Ishikawa (cell line): ENCODE results near the gene POU4F2.

ENCODE experiments used
- CEBPB ChIP-seq: IDR thresholded peaks from 2 replicates; pipeline ENCODE4 v1.6.1; 2012
- CREB1 ChIP-seq: IDR thresholded peaks from 2 replicates; pipeline ENCODE4 v1.6.1; 2012; ENCODE audit warnings: low read depth
- EGR1 ChIP-seq: IDR thresholded peaks from 2 replicates; pipeline ENCODE4 v1.6.1; 2012
- EP300 ChIP-seq: IDR thresholded peaks from 2 replicates; pipeline ENCODE4 v1.6.1; 2012; ENCODE audit warnings: borderline replicate concordance
- FOXM1 ChIP-seq: IDR thresholded peaks from 2 replicates; pipeline ENCODE4 v1.6.1; 2012; ENCODE audit warnings: low read depth, borderline replicate concordance
- MAX ChIP-seq: IDR thresholded peaks from 2 replicates; pipeline ENCODE4 v1.6.1; 2012
- NFIC ChIP-seq: IDR thresholded peaks from 2 replicates; pipeline ENCODE4 v1.6.1; 2012
- RAD21 ChIP-seq: IDR thresholded peaks from 2 replicates; pipeline ENCODE4 v1.6.1; 2012; ENCODE audit warnings: low read depth
- TAF1 ChIP-seq: IDR thresholded peaks from 2 replicates; pipeline ENCODE4 v1.6.1; 2012; ENCODE audit warnings: low read depth, mild to moderate bottlenecking
- TCF12 ChIP-seq: IDR thresholded peaks from 2 replicates; pipeline ENCODE4 v1.6.1; 2012; ENCODE audit warnings: low read depth
- TEAD4 ChIP-seq: IDR thresholded peaks from 2 replicates; pipeline ENCODE4 v1.6.1; 2012
- YY1 ChIP-seq: IDR thresholded peaks from 2 replicates; pipeline ENCODE4 v1.6.1; 2012; ENCODE audit warnings: low read depth
- ZBTB7A ChIP-seq: IDR thresholded peaks from 2 replicates; pipeline ENCODE4 v1.6.1; 2012; ENCODE audit warnings: low read depth
- TF ChIP-seq, protein P1 (sequence below): IDR thresholded peaks from 2 replicates; pipeline ENCODE4 v1.6.1; 2012
- TF ChIP-seq, protein P2 (sequence below): IDR thresholded peaks from 2 replicates; pipeline ENCODE4 v1.6.1; 2012; ENCODE audit warnings: low read depth, mild to moderate bottlenecking

Gene POU4F2

GRCh38 chr4:146634825-146635224, 3.9 kb upstream of the POU4F2 start:
- TF ChIP-seq EGR1 (no peak), FOXM1 (no peak), TEAD4 (no peak), RAD21 (no peak), CEBPB (no peak), ZBTB7A (no peak), TAF1 (no peak), NFIC (no peak), MAX (no peak), EP300 (no peak)
- TF ChIP-seq, protein P1, sequence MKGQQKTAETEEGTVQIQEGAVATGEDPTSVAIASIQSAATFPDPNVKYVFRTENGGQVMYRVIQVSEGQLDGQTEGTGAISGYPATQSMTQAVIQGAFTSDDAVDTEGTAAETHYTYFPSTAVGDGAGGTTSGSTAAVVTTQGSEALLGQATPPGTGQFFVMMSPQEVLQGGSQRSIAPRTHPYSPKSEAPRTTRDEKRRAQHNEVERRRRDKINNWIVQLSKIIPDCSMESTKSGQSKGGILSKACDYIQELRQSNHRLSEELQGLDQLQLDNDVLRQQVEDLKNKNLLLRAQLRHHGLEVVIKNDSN, result no peak

DNA sequence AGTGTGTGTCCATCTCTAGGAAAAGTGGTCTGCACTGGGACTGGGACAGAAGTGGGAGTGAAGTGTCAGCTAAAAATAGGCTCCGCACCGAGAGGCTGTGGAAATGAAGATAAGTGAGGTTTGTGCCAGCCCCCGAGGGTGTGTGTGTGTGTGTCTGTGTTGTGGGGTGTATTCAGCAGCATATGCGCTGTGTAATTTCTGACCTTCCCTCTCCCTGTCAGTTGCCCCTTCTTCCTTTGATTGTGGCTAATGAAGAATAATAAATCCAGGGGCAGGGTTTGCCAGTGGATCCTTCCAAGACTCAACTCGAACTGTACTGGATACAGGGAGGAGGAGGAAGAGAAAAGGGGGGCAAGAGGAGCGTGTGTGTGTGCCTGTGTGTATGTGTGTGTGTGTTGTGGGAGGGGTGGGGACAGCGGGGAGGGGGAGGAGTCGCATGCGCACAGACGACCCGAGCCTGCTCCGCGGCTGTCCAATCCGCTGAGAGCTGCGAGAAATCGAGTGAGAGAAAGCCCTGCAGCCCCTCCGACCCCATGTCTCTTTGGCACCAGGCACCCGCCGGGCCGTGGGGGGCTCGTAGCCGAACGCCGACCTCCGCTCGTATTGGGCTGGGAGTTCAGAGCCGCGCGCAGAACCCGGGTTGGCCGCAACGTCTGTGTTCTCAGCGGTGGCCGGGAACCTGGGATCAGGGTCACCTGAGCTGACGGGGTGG, 916 bp upstream of the POU4F2 start:
- TF ChIP-seq ZBTB7A (no peak), FOXM1 (no peak), CREB1 (no peak), TEAD4 (no peak), MAX (no peak), YY1 (no peak), EP300 (no peak), NFIC (no peak), TAF1 (no peak), EGR1 (no peak), CEBPB (no peak), TCF12 (no peak), RAD21 (no peak)
- TF ChIP-seq, protein P2, sequence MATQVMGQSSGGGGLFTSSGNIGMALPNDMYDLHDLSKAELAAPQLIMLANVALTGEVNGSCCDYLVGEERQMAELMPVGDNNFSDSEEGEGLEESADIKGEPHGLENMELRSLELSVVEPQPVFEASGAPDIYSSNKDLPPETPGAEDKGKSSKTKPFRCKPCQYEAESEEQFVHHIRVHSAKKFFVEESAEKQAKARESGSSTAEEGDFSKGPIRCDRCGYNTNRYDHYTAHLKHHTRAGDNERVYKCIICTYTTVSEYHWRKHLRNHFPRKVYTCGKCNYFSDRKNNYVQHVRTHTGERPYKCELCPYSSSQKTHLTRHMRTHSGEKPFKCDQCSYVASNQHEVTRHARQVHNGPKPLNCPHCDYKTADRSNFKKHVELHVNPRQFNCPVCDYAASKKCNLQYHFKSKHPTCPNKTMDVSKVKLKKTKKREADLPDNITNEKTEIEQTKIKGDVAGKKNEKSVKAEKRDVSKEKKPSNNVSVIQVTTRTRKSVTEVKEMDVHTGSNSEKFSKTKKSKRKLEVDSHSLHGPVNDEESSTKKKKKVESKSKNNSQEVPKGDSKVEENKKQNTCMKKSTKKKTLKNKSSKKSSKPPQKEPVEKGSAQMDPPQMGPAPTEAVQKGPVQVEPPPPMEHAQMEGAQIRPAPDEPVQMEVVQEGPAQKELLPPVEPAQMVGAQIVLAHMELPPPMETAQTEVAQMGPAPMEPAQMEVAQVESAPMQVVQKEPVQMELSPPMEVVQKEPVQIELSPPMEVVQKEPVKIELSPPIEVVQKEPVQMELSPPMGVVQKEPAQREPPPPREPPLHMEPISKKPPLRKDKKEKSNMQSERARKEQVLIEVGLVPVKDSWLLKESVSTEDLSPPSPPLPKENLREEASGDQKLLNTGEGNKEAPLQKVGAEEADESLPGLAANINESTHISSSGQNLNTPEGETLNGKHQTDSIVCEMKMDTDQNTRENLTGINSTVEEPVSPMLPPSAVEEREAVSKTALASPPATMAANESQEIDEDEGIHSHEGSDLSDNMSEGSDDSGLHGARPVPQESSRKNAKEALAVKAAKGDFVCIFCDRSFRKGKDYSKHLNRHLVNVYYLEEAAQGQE, result no peak
- TF ChIP-seq, protein P1, result no peak

- TF ChIP-seq EP300 (no peak), TCF12 (no peak), FOXM1 (no peak), CEBPB (no peak), TEAD4 (no peak), CREB1 (no peak), MAX (no peak), EGR1 (no peak), NFIC (no peak), YY1 (no peak), RAD21 (no peak)
- TF ChIP-seq, protein P2, result no peak
- TF ChIP-seq, protein P1, result no peak
Measured at GRCh38 chr4:146638333-146638785, 334 bp upstream of the POU4F2 start.

GRCh38 chr4:146639506-146639932, 826 bp downstream of the POU4F2 start:
- no peak for TF ChIP-seq FOXM1
- TF ChIP-seq RAD21, result no peak
- TF ChIP-seq NFIC, result no peak
- no peak for TF ChIP-seq YY1
- TF ChIP-seq MAX, result no peak
- no peak for TF ChIP-seq EGR1
- TF ChIP-seq TAF1, result no peak
- TF ChIP-seq TCF12, result no peak
- TF ChIP-seq CEBPB, result no peak
- TF ChIP-seq CREB1, result no peak
- TF ChIP-seq TEAD4, result no peak
- TF ChIP-seq, protein P1, result no peak
- TF ChIP-seq, protein P2, result no peak
- TF ChIP-seq EP300, result no peak
- no peak for TF ChIP-seq ZBTB7A
